HFFc6 (cell line): ENCODE measurements around the gene KIF26B. TPM values are rescaled to one million over a fixed set of nuclear protein-coding genes. Genes with fewer than 3 reads are reported as not detected.

ENCODE experiments used
- DNase-seq: peaks from one replicate; pipeline ENCODE4 v3.0.0-alpha.2; 2018
- H3K27ac Mint-ChIP-seq: 2 replicates; pipeline ENCODE4 v1.8.0; 2020; ENCODE audit warnings: mild to moderate bottlenecking, mixed read lengths
- H3K27me3 Mint-ChIP-seq: 2 replicates; pipeline ENCODE4 v1.8.0; 2021; ENCODE audit warnings: mild to moderate bottlenecking, moderate library complexity, mixed read lengths; ENCODE audit not compliant: insufficient read depth
- H3K36me3 Mint-ChIP-seq: 2 replicates; pipeline ENCODE4 v1.8.0; 2021; ENCODE audit warnings: low read depth, mixed read lengths
- H3K4me1 Mint-ChIP-seq: 2 replicates; pipeline ENCODE4 v1.8.0; 2020; ENCODE audit warnings: low read depth, mixed read lengths
- H3K4me3 Mint-ChIP-seq: 2 replicates; pipeline ENCODE4 v1.8.0; 2020; ENCODE audit warnings: mild to moderate bottlenecking, moderate library complexity, mixed read lengths
- H3K9me3 Mint-ChIP-seq: 2 replicates; pipeline ENCODE4 v1.8.0; 2020; ENCODE audit warnings: mild to moderate bottlenecking, mixed read lengths
- CTCF ChIP-seq: fragments of 200-600 bp; sonication (generic); IDR thresholded peaks from 2 replicates; pipeline ENCODE4 v1.5.0; 2021; ENCODE audit warnings: antibody characterized with exemption, mild to moderate bottlenecking
- total RNA-seq, 6 experiments: library from RNA; stranded (reverse); fragmentation: NEBNext Ultra II Directional; extraction: Animal tissue kit (Norgen Biotek cat#: 25700); gene quantifications; 2 replicates in 1 of 6; 3 replicates in 5 of 6; pipeline ENCODE4 v1.2.3, GENCODE V29; 2021

Gene KIF26B
- total RNA-seq, 6 experiments from 2014 or later = 4.6 to 7.5 (median 5.5) TPM

DNA sequence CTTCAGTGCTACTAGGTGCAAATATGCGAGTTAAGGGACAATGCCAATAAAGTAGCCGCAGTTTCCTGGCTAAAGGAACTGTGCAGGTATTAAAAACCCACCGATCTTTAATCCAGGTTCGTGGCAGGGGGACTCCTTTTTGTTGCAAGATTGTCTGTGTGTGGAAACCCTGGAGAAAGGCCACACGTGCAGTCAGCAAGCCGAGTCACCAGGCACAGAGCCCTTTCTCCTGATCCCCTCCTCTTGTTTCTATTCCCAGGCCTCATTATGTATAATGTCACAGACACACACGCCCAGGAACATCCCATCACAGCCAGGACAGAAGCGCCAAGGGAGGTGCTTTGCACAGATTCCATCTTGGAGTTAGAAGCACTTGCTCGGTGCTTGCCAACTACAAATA, 528.9 kb downstream of the KIF26B start:
- H3K36me3 Mint-ChIP-seq = no peaks in the 10 kb centered on the region
- no peaks in the 10 kb centered on the region for H3K9me3 Mint-ChIP-seq
- no peaks in the 10 kb centered on the region; the same call in 1 of the 2 replicates for H3K27me3 Mint-ChIP-seq
- no peak overlapping the region for H3K27ac Mint-ChIP-seq
- no peaks in the 10 kb centered on the region for H3K4me1 Mint-ChIP-seq
- TF ChIP-seq CTCF = no peak
- H3K4me3 Mint-ChIP-seq = no peak overlapping the region
- DNase-seq = no peak

DNA sequence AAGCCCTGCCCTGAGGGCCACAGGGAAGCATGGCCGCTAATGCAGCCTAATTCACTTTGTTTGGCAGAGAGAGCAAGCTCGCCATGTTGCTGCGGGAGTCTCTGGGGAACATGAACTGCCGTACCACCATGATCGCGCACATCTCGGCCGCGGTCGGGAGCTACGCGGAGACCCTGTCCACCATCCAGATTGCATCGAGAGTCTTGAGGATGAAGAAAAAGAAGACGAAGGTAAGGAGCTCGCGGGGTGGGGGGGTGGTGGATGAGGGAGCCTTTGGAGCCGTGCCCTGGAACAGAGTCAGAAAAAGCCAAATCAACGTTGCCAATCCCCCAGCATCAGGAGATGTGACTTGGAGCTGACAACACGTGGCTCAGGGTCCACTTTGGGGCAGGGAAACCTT, 529.4 kb downstream of the KIF26B start:
- DNase-seq = no peak
- Mint-ChIP-seq H3K27ac (no peak overlapping the region), H3K4me1 (no peaks in the 10 kb centered on the region), H3K27me3 (no peaks in the 10 kb centered on the region), H3K36me3 (no peaks in the 10 kb centered on the region), H3K9me3 (no peaks in the 10 kb centered on the region), H3K4me3 (no peak overlapping the region)
- no peak for TF ChIP-seq CTCF

GRCh38 chr1:245684571-245684970, 529.8 kb downstream of the KIF26B start:
- Mint-ChIP-seq H3K4me3 (no peak overlapping the region), H3K27ac (no peak overlapping the region), H3K27me3 (no peaks in the 10 kb centered on the region), H3K4me1 (no peaks in the 10 kb centered on the region), H3K9me3 (no peaks in the 10 kb centered on the region), H3K36me3 (no peaks in the 10 kb centered on the region)
- no peak for DNase-seq
- TF ChIP-seq CTCF = no peak

DNA sequence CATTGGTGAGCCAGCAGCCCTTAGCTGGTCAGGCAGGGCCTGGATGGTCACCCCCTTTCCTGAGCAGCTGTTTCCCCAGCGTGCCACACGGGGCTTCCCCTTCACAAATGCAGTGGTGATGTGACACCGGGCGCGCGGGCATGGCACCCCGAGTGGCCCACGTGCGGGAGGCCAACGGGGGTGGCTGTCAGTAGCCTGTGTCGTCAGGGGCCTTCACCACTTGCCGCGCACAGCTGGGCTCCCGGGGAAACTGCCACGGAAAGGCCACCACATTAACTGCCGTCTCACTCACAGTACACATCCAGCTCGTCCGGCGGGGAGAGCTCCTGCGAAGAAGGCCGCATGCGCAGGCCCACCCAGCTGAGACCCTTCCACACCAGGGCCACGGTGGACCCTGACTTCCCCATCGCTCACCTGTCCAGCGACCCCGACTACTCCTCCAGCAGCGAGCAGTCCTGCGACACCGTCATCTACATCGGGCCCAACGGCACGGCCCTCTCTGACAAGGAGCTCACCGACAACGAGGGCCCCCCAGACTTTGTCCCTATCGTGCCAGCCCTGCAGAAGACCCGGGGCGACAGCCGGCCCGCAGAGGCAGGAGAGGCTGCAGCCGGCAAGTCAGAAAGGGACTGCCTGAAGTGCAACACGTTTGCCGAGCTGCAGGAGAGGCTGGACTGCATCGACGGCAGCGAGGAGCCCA, 530.5 kb downstream of the KIF26B start:
- H3K27ac Mint-ChIP-seq = no peak overlapping the region
- no peaks in the 10 kb centered on the region for H3K4me1 Mint-ChIP-seq
- H3K36me3 Mint-ChIP-seq = no peaks in the 10 kb centered on the region
- no peak for DNase-seq
- no peak for TF ChIP-seq CTCF
- H3K4me3 Mint-ChIP-seq = no peak overlapping the region
- no peaks in the 10 kb centered on the region for H3K27me3 Mint-ChIP-seq
- H3K9me3 Mint-ChIP-seq = no peaks in the 10 kb centered on the region

DNA sequence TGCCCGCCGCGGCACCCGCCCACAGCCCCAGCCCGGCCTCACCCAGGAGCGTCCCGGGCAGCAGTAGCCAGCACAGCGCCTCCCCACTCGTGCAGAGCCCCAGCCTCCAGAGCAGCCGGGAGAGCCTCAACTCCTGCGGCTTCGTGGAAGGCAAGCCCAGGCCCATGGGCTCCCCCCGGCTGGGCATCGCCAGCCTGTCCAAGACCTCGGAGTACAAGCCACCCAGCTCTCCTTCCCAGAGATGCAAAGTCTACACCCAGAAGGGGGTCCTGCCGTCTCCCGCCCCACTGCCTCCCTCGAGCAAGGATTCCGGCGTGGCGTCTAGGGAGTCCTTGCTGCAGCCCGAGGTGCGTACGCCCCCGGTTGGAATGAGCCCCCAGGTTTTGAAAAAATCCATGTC, 531.2 kb downstream of the KIF26B start:
- no peaks in the 10 kb centered on the region for H3K9me3 Mint-ChIP-seq
- no peak for TF ChIP-seq CTCF

More for the DNA sequence above, 531.2 kb downstream of the KIF26B start:
- no peak for DNase-seq
- Mint-ChIP-seq H3K27ac (no peak overlapping the region), H3K4me1 (no peaks in the 10 kb centered on the region), H3K4me3 (no peak overlapping the region), H3K27me3 (no peaks in the 10 kb centered on the region), H3K36me3 (no peaks in the 10 kb centered on the region)
